Measurements from ENCODE around the gene C1orf52.
A peak's percentile ranks its signal among the peaks of the same experiment; 100 is the strongest.

DNA sequence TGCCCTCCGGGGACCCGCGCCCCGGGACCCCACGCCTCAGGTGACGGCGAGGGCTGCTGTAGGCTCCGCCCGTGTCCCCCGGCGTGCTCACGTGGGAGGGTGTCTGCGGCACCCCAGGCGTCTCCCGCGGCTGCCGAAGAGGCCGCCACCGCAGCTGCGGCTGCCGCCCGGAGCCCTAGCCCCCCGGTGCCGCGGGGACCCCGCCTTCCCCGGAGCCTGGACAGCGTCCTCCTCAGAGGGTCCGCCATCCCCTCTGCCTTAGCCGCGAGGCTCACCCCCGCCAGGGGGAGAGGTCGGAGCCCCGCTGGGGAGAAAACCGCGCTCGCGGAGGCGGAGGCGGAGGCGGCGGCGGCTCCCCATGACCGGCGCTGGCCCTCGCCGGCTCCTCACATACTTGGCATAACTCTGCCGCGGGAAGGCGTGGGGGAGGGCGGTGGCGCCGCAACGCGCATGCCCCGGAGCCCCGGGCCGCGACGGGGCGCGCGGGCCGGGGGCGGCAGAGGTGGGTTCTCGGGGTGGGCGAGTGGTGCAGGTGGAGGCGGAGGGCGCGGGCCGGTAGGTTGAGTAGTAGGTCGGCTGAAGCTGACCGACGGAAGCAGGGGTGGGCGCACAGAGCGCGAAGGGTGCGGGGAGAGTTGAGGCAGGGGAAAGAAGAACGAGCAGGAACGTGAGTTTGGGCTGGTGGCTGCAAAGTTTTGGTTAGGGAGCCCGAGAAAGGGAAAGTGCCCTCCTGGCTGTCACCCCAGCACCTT, 57.9 kb downstream of the C1orf52 start:
- TF ChIP-seq EZH2 (IDR thresholded peaks at IDR 0.05) (no peak), POLR2AphosphoS5 (IDR thresholded peaks at IDR 0.05; ENCODE audit: borderline replicate concordance, low read depth, low read length) (peak; percentile 45), FOXP2 (optimal IDR thresholded peaks at IDR 0.05; ENCODE audit: control extremely low read depth, extremely low read length, insufficient read depth) (no peak)
